ENCODE data around the gene TK1. TPM values are rescaled to one million over a fixed set of nuclear protein-coding genes. Genes with fewer than 3 reads are reported as not detected.

Gene TK1
- total RNA-seq, 1 donor from 2014 or later, result 12.0 TPM

- Histone ChIP-seq H3K9ac (ENCODE audit: low read depth in 1 of 3, low read length in 3 of 3) (no peak overlapping the region), H3K27me3 (ENCODE audit: control insufficient read depth in 3 of 3, insufficient read depth in 3 of 3, low read length in 3 of 3) (peaks cover 24 to 40% (median 32%) of the 10 kb centered on the region in 3 donors), H3K36me3 (ENCODE audit: control insufficient read depth in 3 of 3, insufficient read depth in 3 of 3, low read length in 3 of 3) (no peaks in the 10 kb centered on the region), H3K4me3 (ENCODE audit: low read length in 3 of 3) (no peak overlapping the region), H3K27ac (ENCODE audit: low read depth, low read length) (no peak overlapping the region), H3K9me3 (ENCODE audit: control insufficient read depth in 3 of 3, low read length in 3 of 3) (no peaks in the 10 kb centered on the region), H3K4me1 (ENCODE audit: control insufficient read depth in 3 of 3, insufficient read depth in 3 of 3, low read length in 3 of 3) (peaks cover 26 to 58% (median 45%) of the 10 kb centered on the region in 3 donors)
Measured at GRCh38 chr17:78129351-78130089, 57.3 kb downstream of the TK1 start.

GRCh38 chr17:78128551-78129350 lies 58.1 kb downstream of the TK1 start, which contains the start of gene TMC6:
Gene TMC6 (minus strand): TSS chr17:78128755. CDS start chr17:78126832, 1,923 bp downstream.
- Histone ChIP-seq H3K4me3 (ENCODE audit: low read length in 3 of 3) (peak within 1 kb of the TSS; percentile 60 to 67 (median 65)), H3K27ac (ENCODE audit: low read depth, low read length) (peak within 1 kb of the TSS; percentile 54), H3K4me1 (ENCODE audit: control insufficient read depth in 3 of 3, insufficient read depth in 3 of 3, low read length in 3 of 3) (peaks cover 26 to 55% (median 44%) of the 10 kb centered on the region in 3 donors), H3K9me3 (ENCODE audit: control insufficient read depth in 3 of 3, low read length in 3 of 3) (no peaks in the 10 kb centered on the region), H3K27me3 (ENCODE audit: control insufficient read depth in 3 of 3, insufficient read depth in 3 of 3, low read length in 3 of 3) (peaks cover 17 to 36% (median 25%) of the 10 kb centered on the region in 3 donors), H3K9ac (ENCODE audit: low read depth in 1 of 3, low read length in 3 of 3) (peak within 1 kb of the TSS in 2 of 3 donors; percentile 15 to 70), H3K36me3 (ENCODE audit: control insufficient read depth in 3 of 3, insufficient read depth in 3 of 3, low read length in 3 of 3) (no peaks in the 10 kb centered on the region)

GRCh38 chr17:78127888-78128550 lies 58.8 kb downstream of the TK1 start:
- Histone ChIP-seq H3K9me3 (ENCODE audit: control insufficient read depth in 3 of 3, low read length in 3 of 3) (no peaks in the 10 kb centered on the region), H3K4me3 (ENCODE audit: low read length in 3 of 3) (peak overlapping the region; percentile 60 to 67 (median 65)), H3K27ac (ENCODE audit: low read depth, low read length) (peak overlapping the region; percentile 54), H3K9ac (ENCODE audit: low read depth in 1 of 3, low read length in 3 of 3) (peak overlapping the region in 2 of 3 donors; percentile 15 to 70), H3K27me3 (ENCODE audit: control insufficient read depth in 3 of 3, insufficient read depth in 3 of 3, low read length in 3 of 3) (peaks cover 15 to 36% (median 19%) of the 10 kb centered on the region in 3 donors), H3K36me3 (ENCODE audit: control insufficient read depth in 3 of 3, insufficient read depth in 3 of 3, low read length in 3 of 3) (peaks cover 0 to 1% (median 0%) of the 10 kb centered on the region in 3 donors), H3K4me1 (ENCODE audit: control insufficient read depth in 3 of 3, insufficient read depth in 3 of 3, low read length in 3 of 3) (peaks cover 26 to 55% (median 43%) of the 10 kb centered on the region in 3 donors)

- Histone ChIP-seq H3K9ac (ENCODE audit: low read depth in 1 of 3, low read length in 3 of 3) (peak overlapping the region in 2 of 3 donors; percentile 29 to 68), H3K4me1 (ENCODE audit: control insufficient read depth in 3 of 3, insufficient read depth in 3 of 3, low read length in 3 of 3) (peaks cover 26 to 51% (median 43%) of the 10 kb centered on the region in 3 donors), H3K36me3 (ENCODE audit: control insufficient read depth in 3 of 3, insufficient read depth in 3 of 3, low read length in 3 of 3) (peaks cover 0 to 2% (median 0%) of the 10 kb centered on the region in 3 donors), H3K27me3 (ENCODE audit: control insufficient read depth in 3 of 3, insufficient read depth in 3 of 3, low read length in 3 of 3) (peaks cover 15 to 34% (median 19%) of the 10 kb centered on the region in 3 donors), H3K9me3 (ENCODE audit: control insufficient read depth in 3 of 3, low read length in 3 of 3) (no peaks in the 10 kb centered on the region), H3K4me3 (ENCODE audit: low read length in 3 of 3) (peak overlapping the region; percentile 56 to 65 (median 60)), H3K27ac (ENCODE audit: low read depth, low read length) (peak overlapping the region; percentile 54)
Measured at GRCh38 chr17:78127239-78127887, 59.5 kb downstream of the TK1 start.

- H3K9ac ChIP-seq (ENCODE audit: low read depth in 1 of 3, low read length in 3 of 3), result peak overlapping the region in 2 of 3 donors; percentile 29 to 68
- H3K36me3 ChIP-seq (ENCODE audit: control insufficient read depth in 3 of 3, insufficient read depth in 3 of 3, low read length in 3 of 3), result peaks cover 0 to 2% (median 0%) of the 10 kb centered on the region in 3 donors
- H3K27me3 ChIP-seq (ENCODE audit: control insufficient read depth in 3 of 3, insufficient read depth in 3 of 3, low read length in 3 of 3), result peaks cover 15 to 32% (median 19%) of the 10 kb centered on the region in 3 donors
- H3K4me1 ChIP-seq (ENCODE audit: control insufficient read depth in 3 of 3, insufficient read depth in 3 of 3, low read length in 3 of 3), result peaks cover 26 to 50% (median 43%) of the 10 kb centered on the region in 3 donors
- peak overlapping the region; percentile 54 for H3K27ac ChIP-seq (ENCODE audit: low read depth, low read length)
- H3K9me3 ChIP-seq (ENCODE audit: control insufficient read depth in 3 of 3, low read length in 3 of 3), result no peaks in the 10 kb centered on the region
- H3K4me3 ChIP-seq (ENCODE audit: low read length in 3 of 3), result peak overlapping the region in 2 of 3 donors; percentile 56 to 60
Measured at GRCh38 chr17:78126895-78127238, 60.0 kb downstream of the TK1 start.

GRCh38 chr17:78125976-78126894 lies 60.6 kb downstream of the TK1 start:
- peak overlapping the region in 1 of 3 donors; percentile 25 for H3K9ac ChIP-seq (ENCODE audit: low read depth in 1 of 3, low read length in 3 of 3)
- no peak overlapping the region for H3K4me3 ChIP-seq (ENCODE audit: low read length in 3 of 3)
- no peaks in the 10 kb centered on the region for H3K9me3 ChIP-seq (ENCODE audit: control insufficient read depth in 3 of 3, low read length in 3 of 3)
- H3K4me1 ChIP-seq (ENCODE audit: control insufficient read depth in 3 of 3, insufficient read depth in 3 of 3, low read length in 3 of 3), result peaks cover 26 to 50% (median 43%) of the 10 kb centered on the region in 3 donors
- peaks cover 10 to 29% (median 19%) of the 10 kb centered on the region in 3 donors for H3K27me3 ChIP-seq (ENCODE audit: control insufficient read depth in 3 of 3, insufficient read depth in 3 of 3, low read length in 3 of 3)
- H3K36me3 ChIP-seq (ENCODE audit: control insufficient read depth in 3 of 3, insufficient read depth in 3 of 3, low read length in 3 of 3), result peaks cover 0 to 2% (median 0%) of the 10 kb centered on the region in 3 donors
- peak overlapping the region; percentile 54 for H3K27ac ChIP-seq (ENCODE audit: low read depth, low read length)

GRCh38 chr17:78125138-78125913 lies 61.5 kb downstream of the TK1 start:
- Histone ChIP-seq H3K4me1 (ENCODE audit: control insufficient read depth in 3 of 3, insufficient read depth in 3 of 3, low read length in 3 of 3) (peaks cover 26 to 46% (median 41%) of the 10 kb centered on the region in 3 donors), H3K4me3 (ENCODE audit: low read length in 3 of 3) (no peak overlapping the region), H3K36me3 (ENCODE audit: control insufficient read depth in 3 of 3, insufficient read depth in 3 of 3, low read length in 3 of 3) (peaks cover 0 to 2% (median 0%) of the 10 kb centered on the region in 3 donors), H3K9ac (ENCODE audit: low read depth in 1 of 3, low read length in 3 of 3) (peak overlapping the region in 1 of 3 donors; percentile 25), H3K27me3 (ENCODE audit: control insufficient read depth in 3 of 3, insufficient read depth in 3 of 3, low read length in 3 of 3) (peaks cover 1 to 20% (median 11%) of the 10 kb centered on the region in 3 donors), H3K9me3 (ENCODE audit: control insufficient read depth in 3 of 3, low read length in 3 of 3) (no peaks in the 10 kb centered on the region), H3K27ac (ENCODE audit: low read depth, low read length) (peak overlapping the region; percentile 44)

GRCh38 chr17:78124836-78125137 lies 62.1 kb downstream of the TK1 start:
- Histone ChIP-seq H3K27me3 (ENCODE audit: control insufficient read depth in 3 of 3, insufficient read depth in 3 of 3, low read length in 3 of 3) (peaks cover 0 to 19% (median 11%) of the 10 kb centered on the region in 3 donors), H3K4me1 (ENCODE audit: control insufficient read depth in 3 of 3, insufficient read depth in 3 of 3, low read length in 3 of 3) (peaks cover 24 to 41% (median 39%) of the 10 kb centered on the region in 3 donors), H3K9me3 (ENCODE audit: control insufficient read depth in 3 of 3, low read length in 3 of 3) (no peaks in the 10 kb centered on the region), H3K27ac (ENCODE audit: low read depth, low read length) (no peak overlapping the region), H3K4me3 (ENCODE audit: low read length in 3 of 3) (no peak overlapping the region), H3K9ac (ENCODE audit: low read depth in 1 of 3, low read length in 3 of 3) (no peak overlapping the region), H3K36me3 (ENCODE audit: control insufficient read depth in 3 of 3, insufficient read depth in 3 of 3, low read length in 3 of 3) (peaks cover 0 to 2% (median 0%) of the 10 kb centered on the region in 3 donors)

Data from skeletal muscle tissue (tissue), 4 donors.